Testis (tissue), 2 donors: ENCODE data around the gene SLX9.

Source experiments
- POLR2A ChIP-seq: fragments of 450-650 bp; IDR thresholded peaks from one replicate; pipeline ENCODE4 v1.6.1; 2017; ENCODE audit warnings: antibody characterized with exemption, mild to moderate bottlenecking, moderate library complexity
- TF ChIP-seq, protein P1 (sequence below), 3 experiments: fragments of 450-650 bp in 2 of 3; fragments of 200-600 bp in 1 of 3; sonication (generic) in 1 of 3; IDR thresholded peaks; one replicate each; pipeline ENCODE4 v1.5.1; 2016 to 2019; ENCODE audit warnings: antibody characterized with exemption in 3 of 3, mild to moderate bottlenecking in 2 of 3, moderate library complexity in 1 of 3

DNA sequence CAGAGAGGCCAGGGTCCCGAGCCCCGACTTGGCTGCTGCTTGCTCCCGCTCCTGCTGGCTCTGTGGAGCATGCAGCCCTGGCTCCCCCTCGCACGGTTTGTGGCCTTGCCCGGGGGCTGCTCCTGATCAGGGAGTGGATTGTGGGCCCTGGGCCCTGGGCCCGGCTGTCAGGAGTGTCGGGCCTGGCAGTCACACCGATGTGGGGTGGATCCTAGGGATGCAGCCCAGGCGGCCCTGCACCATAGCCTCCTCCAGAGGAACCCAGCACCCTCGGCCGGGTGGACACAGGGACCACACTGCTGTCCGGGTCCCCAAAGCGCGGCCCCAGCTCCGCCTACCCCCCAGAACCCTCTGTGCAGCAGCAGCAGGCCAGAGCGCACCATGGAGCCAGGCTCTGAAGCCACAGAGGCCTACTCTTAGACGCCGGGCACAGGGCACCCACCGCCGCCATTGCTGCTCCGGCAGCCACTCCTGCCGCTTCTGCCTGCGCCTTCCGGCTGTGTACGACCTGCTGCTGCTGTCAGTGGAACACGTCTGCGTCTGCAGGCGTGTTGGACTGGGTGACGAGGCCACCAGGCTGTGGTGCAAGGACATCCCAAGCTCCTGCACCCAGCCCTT, 9.4 kb downstream of the SLX9 start:
- TF ChIP-seq POLR2A: no peak
- TF ChIP-seq, protein P1, sequence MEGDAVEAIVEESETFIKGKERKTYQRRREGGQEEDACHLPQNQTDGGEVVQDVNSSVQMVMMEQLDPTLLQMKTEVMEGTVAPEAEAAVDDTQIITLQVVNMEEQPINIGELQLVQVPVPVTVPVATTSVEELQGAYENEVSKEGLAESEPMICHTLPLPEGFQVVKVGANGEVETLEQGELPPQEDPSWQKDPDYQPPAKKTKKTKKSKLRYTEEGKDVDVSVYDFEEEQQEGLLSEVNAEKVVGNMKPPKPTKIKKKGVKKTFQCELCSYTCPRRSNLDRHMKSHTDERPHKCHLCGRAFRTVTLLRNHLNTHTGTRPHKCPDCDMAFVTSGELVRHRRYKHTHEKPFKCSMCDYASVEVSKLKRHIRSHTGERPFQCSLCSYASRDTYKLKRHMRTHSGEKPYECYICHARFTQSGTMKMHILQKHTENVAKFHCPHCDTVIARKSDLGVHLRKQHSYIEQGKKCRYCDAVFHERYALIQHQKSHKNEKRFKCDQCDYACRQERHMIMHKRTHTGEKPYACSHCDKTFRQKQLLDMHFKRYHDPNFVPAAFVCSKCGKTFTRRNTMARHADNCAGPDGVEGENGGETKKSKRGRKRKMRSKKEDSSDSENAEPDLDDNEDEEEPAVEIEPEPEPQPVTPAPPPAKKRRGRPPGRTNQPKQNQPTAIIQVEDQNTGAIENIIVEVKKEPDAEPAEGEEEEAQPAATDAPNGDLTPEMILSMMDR (IDR thresholded peaks at IDR 0.05): no peak
